ENCODE measurements around the gene PADI2. TPM values are rescaled to one million over a fixed set of nuclear protein-coding genes. Genes with fewer than 3 reads are reported as not detected.

PADI2 gene
- total RNA-seq, 1 experiment from 2014 or later, result 1.3 TPM

DNA sequence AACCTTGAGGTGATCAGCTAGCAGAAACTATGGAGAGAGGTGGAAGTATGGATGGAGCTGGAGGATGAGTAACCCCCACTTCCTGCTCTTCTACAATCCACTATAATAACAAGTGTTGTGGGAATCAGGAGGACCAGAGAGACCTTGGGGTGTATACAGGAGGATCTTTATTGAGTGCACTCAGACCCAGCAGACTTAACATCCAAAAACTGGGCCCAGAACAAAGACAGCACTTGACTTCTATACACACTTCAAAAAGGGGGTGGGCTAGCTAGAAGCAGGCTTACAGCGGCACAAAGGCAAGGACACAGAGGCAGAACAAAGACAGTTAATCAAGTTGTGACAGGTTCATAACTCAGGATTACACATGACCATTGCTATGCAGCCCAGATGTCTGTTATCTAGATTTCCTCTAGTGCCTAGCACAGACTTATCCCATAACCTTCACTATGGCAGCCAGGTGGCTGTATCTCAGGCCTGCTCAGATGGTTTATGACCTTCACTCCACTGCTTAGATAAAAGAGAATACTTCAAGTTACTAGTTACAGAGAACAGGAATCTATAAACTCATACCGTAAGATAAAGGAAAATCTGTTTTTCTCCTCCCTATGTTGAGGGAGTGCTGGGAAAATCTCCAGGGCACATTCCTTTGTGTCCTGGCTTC lies 36.1 kb upstream of the PADI2 start:
- Mint-ChIP-seq H3K27me3 (ENCODE audit: unreplicated experiment) (no peaks in the 10 kb centered on the region), H3K36me3 (ENCODE audit: insufficient read depth, unreplicated experiment) (peaks cover 5% of the 10 kb centered on the region), H3K27ac (ENCODE audit: unreplicated experiment) (no peak overlapping the region), H3K4me1 (ENCODE audit: low read depth, unreplicated experiment) (no peaks in the 10 kb centered on the region), H3K4me3 (ENCODE audit: low read depth, unreplicated experiment) (no peak overlapping the region), H3K9me3 (ENCODE audit: low read depth, unreplicated experiment) (peaks cover 32% of the 10 kb centered on the region)
- intact Hi-C loops (cut with micrococcal nuclease; ENCODE audit: unreplicated experiment), result no loop called here
- TF ChIP-seq, protein P1, sequence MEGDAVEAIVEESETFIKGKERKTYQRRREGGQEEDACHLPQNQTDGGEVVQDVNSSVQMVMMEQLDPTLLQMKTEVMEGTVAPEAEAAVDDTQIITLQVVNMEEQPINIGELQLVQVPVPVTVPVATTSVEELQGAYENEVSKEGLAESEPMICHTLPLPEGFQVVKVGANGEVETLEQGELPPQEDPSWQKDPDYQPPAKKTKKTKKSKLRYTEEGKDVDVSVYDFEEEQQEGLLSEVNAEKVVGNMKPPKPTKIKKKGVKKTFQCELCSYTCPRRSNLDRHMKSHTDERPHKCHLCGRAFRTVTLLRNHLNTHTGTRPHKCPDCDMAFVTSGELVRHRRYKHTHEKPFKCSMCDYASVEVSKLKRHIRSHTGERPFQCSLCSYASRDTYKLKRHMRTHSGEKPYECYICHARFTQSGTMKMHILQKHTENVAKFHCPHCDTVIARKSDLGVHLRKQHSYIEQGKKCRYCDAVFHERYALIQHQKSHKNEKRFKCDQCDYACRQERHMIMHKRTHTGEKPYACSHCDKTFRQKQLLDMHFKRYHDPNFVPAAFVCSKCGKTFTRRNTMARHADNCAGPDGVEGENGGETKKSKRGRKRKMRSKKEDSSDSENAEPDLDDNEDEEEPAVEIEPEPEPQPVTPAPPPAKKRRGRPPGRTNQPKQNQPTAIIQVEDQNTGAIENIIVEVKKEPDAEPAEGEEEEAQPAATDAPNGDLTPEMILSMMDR (IDR thresholded peaks at IDR 0.05; ENCODE audit: unreplicated experiment), result no peak
- DNase-seq, result no peak
- CTCF ChIA-PET, result no interaction called here
- BruUV-seq (replicated peaks), result no TSS peak

DNA sequence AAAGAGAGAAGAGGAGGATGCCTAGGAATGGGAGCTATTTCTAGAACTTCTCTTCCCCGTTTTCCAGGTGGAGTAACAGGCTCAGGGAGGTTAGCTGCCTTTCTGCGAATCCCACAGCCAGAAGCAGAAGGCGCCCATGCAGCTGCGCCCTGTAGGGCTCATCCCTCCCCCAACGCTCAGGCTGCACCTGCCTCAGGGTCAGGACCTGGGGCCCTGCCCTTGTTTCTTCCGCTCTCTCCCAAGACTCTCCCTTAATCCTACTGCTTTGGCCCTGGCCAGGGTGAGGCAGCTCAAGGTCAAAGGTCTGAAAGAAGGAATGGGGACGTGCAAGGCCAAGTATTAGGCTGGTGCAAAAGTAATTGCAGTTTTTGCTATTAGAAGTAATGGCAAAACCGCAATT lies 30.5 kb upstream of the PADI2 start:
- CTCF ChIA-PET, result no interaction called here
- no peak overlapping the region for H3K4me3 Mint-ChIP-seq (ENCODE audit: low read depth, unreplicated experiment)
- H3K27me3 Mint-ChIP-seq (ENCODE audit: unreplicated experiment), result no peaks in the 10 kb centered on the region
- H3K27ac Mint-ChIP-seq (ENCODE audit: unreplicated experiment), result no peak overlapping the region
- BruUV-seq (replicated peaks), result no TSS peak
- DNase-seq, result no peak
- H3K36me3 Mint-ChIP-seq (ENCODE audit: insufficient read depth, unreplicated experiment), result peaks cover 5% of the 10 kb centered on the region
- H3K9me3 Mint-ChIP-seq (ENCODE audit: low read depth, unreplicated experiment), result peaks cover 15% of the 10 kb centered on the region
- H3K4me1 Mint-ChIP-seq (ENCODE audit: low read depth, unreplicated experiment), result no peaks in the 10 kb centered on the region
- intact Hi-C loops (cut with micrococcal nuclease; ENCODE audit: unreplicated experiment), result no loop called here
- TF ChIP-seq, protein P1 (IDR thresholded peaks at IDR 0.05; ENCODE audit: unreplicated experiment), result no peak

DNA sequence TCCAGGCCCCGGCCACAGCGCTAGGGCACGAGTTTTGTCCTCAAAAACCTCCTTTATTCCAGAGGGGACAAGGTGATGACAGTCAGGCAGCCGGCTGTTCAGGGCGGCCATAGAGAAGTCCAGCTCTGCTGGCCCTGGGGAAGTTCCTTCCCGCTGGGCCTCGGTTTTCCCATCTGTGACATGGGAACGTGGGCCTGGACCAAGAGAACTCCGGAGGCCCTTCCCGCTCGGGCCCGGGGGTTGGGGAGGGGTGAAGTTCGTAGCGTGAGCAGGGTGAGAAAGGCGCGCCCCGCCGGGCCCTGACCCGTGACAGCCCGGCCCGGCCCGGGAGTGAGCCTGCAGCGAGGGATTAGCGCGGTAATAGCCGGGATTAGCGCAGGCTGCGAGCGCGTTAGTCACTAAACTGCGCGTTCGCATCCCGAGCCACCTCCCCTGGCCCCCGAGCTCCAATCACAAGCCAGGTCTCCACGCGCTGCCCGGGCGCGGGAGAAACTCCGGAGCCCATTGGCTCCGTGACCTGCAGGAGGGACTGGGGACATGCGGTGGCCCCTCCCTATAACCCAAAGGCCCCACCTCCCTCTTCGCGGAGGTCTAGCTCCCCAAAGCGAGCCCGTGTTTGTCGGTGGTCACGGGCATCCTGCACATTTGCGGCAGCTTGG lies 29.8 kb upstream of the PADI2 start:
- H3K9me3 Mint-ChIP-seq (ENCODE audit: low read depth, unreplicated experiment), result peaks cover 10% of the 10 kb centered on the region
- TF ChIP-seq, protein P1 (IDR thresholded peaks at IDR 0.05; ENCODE audit: unreplicated experiment), result no peak
- intact Hi-C loops (cut with micrococcal nuclease; ENCODE audit: unreplicated experiment), result no loop called here
- H3K27ac Mint-ChIP-seq (ENCODE audit: unreplicated experiment), result no peak overlapping the region
- no peak for DNase-seq
- no peaks in the 10 kb centered on the region for H3K4me1 Mint-ChIP-seq (ENCODE audit: low read depth, unreplicated experiment)
- no peaks in the 10 kb centered on the region for H3K27me3 Mint-ChIP-seq (ENCODE audit: unreplicated experiment)
- no TSS peak for BruUV-seq (replicated peaks)
- CTCF ChIA-PET, result no interaction called here
- no peak overlapping the region for H3K4me3 Mint-ChIP-seq (ENCODE audit: low read depth, unreplicated experiment)
- H3K36me3 Mint-ChIP-seq (ENCODE audit: insufficient read depth, unreplicated experiment), result peaks cover 5% of the 10 kb centered on the region

DNA sequence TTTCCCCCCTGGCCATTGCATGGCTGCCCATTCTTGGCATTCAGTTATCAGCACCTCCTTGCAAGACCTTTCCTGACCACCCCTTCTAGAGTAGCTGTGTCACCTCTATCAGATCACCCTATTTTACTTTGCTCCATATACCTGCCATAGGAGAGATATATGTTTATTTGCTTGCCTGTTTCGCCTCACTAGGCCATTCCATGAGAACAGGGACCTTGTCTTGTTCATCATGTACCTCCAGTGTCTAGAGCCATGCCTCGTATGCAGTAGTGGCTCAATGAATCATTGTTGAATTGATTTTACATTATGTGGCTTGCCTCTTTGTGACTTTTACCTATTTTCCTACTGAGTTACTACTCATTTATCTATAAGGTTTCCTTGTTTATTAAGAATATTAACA lies 26.4 kb upstream of the PADI2 start:
- intact Hi-C loops (cut with micrococcal nuclease; ENCODE audit: unreplicated experiment), result no loop called here
- H3K27ac Mint-ChIP-seq (ENCODE audit: unreplicated experiment), result no peak overlapping the region

More for the DNA sequence above, 26.4 kb upstream of the PADI2 start:
- TF ChIP-seq, protein P1 (IDR thresholded peaks at IDR 0.05; ENCODE audit: unreplicated experiment), result no peak
- no TSS peak for BruUV-seq (replicated peaks)
- CTCF ChIA-PET, result no interaction called here
- Mint-ChIP-seq H3K4me1 (ENCODE audit: low read depth, unreplicated experiment) (no peaks in the 10 kb centered on the region), H3K4me3 (ENCODE audit: low read depth, unreplicated experiment) (no peak overlapping the region), H3K27me3 (ENCODE audit: unreplicated experiment) (no peaks in the 10 kb centered on the region), H3K36me3 (ENCODE audit: insufficient read depth, unreplicated experiment) (no peaks in the 10 kb centered on the region), H3K9me3 (ENCODE audit: low read depth, unreplicated experiment) (no peaks in the 10 kb centered on the region)
- no peak for DNase-seq

Data from Calu3 (cell line).